ENCODE results near the gene RPH3AL.
"Not testable (repeated sequence)": the region's sequence is repeated elsewhere in the genome, so short reads cannot be mapped to it uniquely, and the experiment has no call there.

The RPH3AL gene

GRCh38 chr17:234994-235830, 117.4 kb downstream of the RPH3AL start:
- DNase-seq: not testable (repeated sequence)

GRCh38 chr17:234163-234993, 118.2 kb downstream of the RPH3AL start:
- not testable (repeated sequence) for DNase-seq

- DNase-seq: no peak
Observed at GRCh38 chr17:233473-233941, 119.1 kb downstream of the RPH3AL start.

- peak; percentile 5 for DNase-seq
Observed at GRCh38 chr17:231966-232807, 120.4 kb downstream of the RPH3AL start.

DNA sequence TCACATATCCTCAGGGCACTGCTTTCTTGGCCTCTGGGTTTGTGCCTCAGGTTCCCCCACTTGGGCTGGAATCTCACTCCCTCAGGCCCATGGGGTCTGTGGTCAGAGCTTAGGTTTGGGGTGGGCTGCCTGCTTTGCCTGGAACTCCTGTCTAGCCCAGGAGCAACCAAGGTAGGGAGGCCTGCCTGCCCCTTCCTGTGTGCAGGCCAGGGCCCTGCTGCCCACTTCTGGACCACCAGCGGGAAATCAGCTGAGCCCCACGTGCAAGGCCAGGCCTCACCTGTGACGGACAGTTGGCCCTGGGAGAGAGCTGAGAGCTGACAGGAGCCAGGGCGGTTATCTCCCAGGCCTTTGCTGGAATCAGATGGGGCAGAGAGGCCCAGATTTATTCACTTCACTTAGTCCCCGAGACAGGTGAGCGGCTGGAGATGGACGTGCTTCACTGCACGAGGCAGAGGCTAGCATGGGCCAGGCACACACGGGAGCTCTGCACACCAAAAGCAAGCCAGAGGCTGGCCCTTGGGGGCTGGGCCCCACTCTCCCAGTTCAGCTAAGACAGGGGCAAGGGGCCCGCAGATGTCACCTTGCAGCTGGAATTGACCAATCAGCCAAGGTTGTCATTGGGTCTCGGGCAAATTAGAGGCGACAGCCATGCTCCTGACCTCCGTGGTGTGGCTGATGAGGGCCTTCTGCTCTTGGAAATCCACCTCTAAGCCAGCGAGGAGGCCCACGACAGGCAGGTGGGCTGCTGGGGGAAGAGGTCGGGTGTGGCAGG, 121.2 kb downstream of the RPH3AL start:
- DNase-seq: no peak

- DNase-seq: no peak
Observed at GRCh38 chr17:230395-230770, 122.2 kb downstream of the RPH3AL start.

DNA sequence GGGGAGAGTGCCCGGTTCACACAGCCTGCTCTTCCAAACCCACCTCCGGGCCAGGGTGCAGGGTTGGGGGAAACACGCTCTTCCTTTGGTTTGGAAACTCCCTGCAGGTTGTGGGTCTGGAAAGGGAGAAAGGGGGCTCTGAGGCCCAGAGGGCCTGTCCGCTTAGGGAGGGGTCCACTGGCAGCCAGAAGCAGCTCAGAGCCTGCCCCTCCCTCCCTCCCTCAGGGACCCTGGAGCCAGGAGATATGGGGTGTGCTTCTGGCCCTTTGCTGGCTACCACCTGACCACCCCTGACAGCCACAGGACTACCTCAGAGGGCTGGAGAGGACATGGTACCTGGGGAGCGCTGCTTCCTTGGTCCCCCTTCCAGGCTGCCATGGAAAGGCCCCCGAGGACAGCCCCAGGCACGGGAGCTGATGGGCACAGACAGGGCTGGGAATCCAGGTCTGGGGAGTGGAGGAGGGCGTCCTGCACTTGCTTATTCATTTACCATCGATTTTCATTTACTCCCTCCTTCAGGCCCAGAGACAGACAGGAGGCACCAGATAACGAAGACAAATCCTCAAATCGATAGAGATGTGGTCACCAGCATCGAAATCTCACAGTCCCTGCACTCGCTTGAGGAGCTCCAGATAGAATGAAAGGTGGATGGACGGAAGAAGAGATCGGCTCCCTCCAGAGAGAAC, 122.8 kb downstream of the RPH3AL start:
- DNase-seq: no peak

- DNase-seq: no peak
Observed at GRCh38 chr17:228951-229708, 123.5 kb downstream of the RPH3AL start.

DNA sequence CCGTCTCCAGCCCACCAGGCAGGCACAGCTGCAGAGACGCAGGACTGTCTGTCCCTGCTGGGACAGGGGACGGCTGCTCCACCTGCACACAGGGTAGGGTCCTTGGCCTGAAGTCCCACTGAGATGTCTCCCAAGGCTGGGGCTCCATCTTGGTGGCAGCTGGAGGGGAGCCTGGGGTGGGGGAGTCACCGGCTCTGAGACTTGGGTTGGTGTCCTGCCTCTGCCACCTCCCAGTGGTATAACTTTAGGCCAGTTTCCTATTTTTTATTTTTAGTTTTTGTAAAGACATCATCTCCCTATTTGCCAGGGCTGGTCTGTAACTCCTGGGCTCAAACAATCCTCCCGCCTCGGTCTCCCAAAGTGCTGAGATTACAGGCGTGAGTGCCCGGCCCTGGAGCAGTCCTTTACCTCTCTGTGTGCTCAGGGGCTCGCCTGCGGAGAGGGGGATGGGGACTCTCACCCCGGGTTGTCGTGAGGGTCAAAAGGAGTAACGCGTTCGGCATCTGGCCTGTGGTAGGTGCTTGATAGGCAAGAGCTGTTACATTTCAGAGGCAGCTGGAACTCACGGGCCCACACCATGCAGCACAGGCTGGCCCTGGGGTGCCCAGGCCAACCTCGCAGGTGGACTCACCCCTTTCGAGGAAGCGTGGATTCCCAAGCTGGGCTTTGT, 124.5 kb downstream of the RPH3AL start:
- DNase-seq: no peak

GRCh38 chr17:227078-227945, 125.3 kb downstream of the RPH3AL start:
- DNase-seq: no peak

DNA sequence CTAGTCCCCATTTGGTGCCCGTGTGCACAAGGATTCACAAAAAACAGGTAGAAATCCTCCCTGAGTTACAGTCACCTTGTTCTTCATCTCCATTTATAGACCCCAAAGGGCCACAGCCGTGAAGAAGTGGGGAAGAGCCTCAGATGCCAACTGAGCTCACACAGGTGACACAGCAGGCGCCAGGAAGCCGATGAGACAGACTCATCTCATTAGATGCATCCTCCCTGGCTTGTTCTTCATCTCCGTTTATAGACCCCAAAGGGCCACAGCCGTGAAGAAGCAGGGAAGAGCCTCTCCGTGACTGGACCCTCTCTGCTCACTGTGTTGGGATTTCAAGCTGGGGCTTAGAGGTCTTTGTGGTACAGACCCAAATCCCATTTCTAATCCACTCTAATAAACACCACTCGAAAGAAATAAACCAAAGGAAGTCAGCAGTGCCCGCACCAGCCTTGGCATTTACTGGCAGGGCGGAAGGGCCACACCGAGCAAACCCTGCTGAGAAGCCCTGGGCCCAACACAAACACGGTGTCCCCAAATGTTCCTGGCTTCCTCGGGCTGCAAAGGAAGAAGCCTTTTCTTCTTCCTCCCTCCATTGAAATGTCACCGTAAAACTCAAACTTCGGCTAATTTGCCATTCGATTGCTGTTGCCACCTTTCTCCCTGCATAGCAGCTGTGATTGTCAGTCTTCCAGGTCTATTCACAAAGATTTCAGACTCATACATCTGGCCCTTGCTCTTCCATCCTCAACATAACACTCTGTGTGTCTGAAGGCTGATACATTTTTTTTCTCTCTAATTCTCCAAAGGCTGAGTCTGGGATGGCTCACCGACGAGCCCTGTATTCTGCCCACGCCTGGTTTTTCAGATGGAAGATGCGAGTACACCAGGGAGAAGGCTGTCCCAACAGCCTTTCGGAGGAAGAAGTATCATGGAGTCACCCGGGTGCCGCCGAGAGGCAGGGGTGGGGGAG, 126.2 kb downstream of the RPH3AL start:
- no peak for DNase-seq

DNA sequence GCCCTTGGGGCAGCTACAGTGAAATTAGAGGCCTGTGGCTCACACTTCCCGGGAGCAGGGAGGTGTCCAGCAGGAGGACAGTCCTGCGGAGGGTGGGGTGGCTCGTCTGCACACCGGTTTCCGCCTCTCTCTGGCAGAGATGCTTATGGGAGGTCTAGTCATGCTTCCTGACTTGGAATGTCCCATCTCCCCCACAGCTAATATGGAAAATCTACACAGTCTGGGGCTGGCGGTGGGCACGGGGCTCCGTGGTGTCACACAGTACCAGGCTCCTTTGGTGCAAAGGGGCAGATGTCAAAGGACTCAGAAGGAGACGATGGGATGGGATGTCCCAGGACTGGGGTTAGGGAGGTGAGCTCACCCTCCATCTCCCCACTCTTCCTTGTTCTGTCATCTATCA, 127.1 kb downstream of the RPH3AL start:
- no peak for DNase-seq

- not testable (repeated sequence) for DNase-seq
Observed at GRCh38 chr17:224576-224975, 128.0 kb downstream of the RPH3AL start.

GRCh38 chr17:223723-224471, 128.7 kb downstream of the RPH3AL start:
- no peak for DNase-seq

DNA sequence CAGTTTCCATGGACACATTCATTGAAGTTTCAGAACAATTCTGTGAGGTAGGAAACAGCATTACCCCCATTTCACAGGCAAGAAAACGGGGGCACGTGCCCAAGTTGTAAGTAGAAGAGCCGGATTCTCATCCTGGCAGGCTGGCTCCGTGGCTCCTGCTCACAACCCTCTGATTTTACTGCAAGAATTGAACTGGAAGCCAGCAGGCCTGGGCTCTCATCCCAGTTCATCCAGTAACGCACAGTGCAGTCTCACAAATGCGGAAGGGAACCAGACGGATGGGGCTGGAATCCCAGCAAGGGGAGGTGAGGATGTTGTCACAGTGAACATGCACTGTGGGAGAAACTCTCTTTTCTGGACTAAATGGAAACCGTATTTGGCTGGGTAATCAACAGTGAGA, 130.4 kb downstream of the RPH3AL start:
- DNase-seq: no peak

GRCh38 chr17:219696-220095, 132.9 kb downstream of the RPH3AL start:
- DNase-seq: no peak

- DNase-seq: no peak
Observed at GRCh38 chr17:218432-219110, 134.0 kb downstream of the RPH3AL start.

Data from kidney glomerular epithelial cell (primary cell).